NCI-H1417 (cell line): ENCODE data around the gene NPDC1.

Experiments
- DNase-seq, 3 experiments: peaks; one replicate each; lab custom pipeline; 2025; lab: John Stamatoyannopoulos, UW

Gene NPDC1

GRCh38 chr9:137056739-137057415 lies 10.9 kb upstream of the NPDC1 start:
- peak in 2 of 3 experiments; percentile 17 to 57 for DNase-seq

- no peak for DNase-seq
Observed at GRCh38 chr9:137055385-137056364, 9.7 kb upstream of the NPDC1 start.

- no peak for DNase-seq
Observed at GRCh38 chr9:137054932-137055384, 9.0 kb upstream of the NPDC1 start.

- DNase-seq: peak; percentile 59 to 80 (median 68)
Observed at GRCh38 chr9:137053944-137054931, 8.3 kb upstream of the NPDC1 start, which contains the start of gene ENTPD2. Gene ENTPD2 (minus strand): TSS chr9:137054061. CDS start chr9:137053997, 64 bp downstream.

GRCh38 chr9:137052998-137053943 lies 7.3 kb upstream of the NPDC1 start:
- DNase-seq: peak in 2 of 3 experiments; percentile 65 to 80

- no peak for DNase-seq
Observed at GRCh38 chr9:137052293-137052692, 6.3 kb upstream of the NPDC1 start.

GRCh38 chr9:137051145-137051724 lies 5.3 kb upstream of the NPDC1 start:
- no peak for DNase-seq

GRCh38 chr9:137050570-137050969 lies 4.6 kb upstream of the NPDC1 start:
- no peak for DNase-seq

- DNase-seq: peak; percentile 26 to 62 (median 46)
Observed at GRCh38 chr9:137049544-137050449, 3.8 kb upstream of the NPDC1 start.

GRCh38 chr9:137048655-137049543 lies 2.9 kb upstream of the NPDC1 start:
- DNase-seq: no peak

GRCh38 chr9:137045294-137046087 lies 486 bp downstream of the NPDC1 start:
- DNase-seq: peak; percentile 40 to 75 (median 65)

- peak in 2 of 3 experiments; percentile 68 to 79 for DNase-seq
Observed at GRCh38 chr9:137044502-137045177, 1.3 kb downstream of the NPDC1 start.

GRCh38 chr9:137044037-137044436 lies 1.9 kb downstream of the NPDC1 start:
- peak in 1 of 3 experiments; percentile 51 for DNase-seq

- no peak for DNase-seq
Observed at GRCh38 chr9:137042751-137043727, 2.9 kb downstream of the NPDC1 start.

- peak in 1 of 3 experiments; percentile 23 for DNase-seq
Observed at GRCh38 chr9:137041124-137041523, 4.9 kb downstream of the NPDC1 start.
